Measurements from ENCODE around the gene BCAR3. TPM values are rescaled to one million over a fixed set of nuclear protein-coding genes. Genes with fewer than 3 reads are reported as not detected.
A peak's percentile ranks its signal among the peaks of the same experiment; 100 is the strongest.

The BCAR3 gene
- total and polyA plus RNA-seq, 2 donors from 2014 or later: 25.4 to 28.4 TPM

DNA sequence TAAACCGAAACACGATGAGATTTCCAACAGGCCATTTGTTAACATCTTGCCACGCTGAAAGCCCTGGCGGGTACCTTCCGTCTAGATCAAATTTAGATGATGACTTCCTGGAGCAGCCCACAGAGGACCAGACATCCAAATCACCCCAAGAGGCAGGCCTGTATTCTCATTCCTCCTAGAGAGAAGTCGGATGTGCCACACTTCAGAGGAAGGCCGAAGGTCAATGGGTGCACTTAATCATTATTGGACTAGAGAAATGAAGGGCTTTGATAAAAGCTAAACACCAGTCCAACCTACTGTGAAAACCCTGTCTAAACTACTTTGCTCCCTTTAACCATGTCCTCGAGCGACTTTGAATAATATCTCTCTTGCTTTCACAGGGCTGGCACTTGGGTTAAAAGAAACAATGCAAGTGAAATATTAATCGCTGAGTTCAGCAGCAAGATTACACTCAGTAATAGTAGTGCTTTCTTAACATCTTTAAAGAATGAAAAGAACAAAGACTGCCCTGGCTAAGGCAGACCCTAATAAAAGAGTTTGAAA lies 76.5 kb downstream of the BCAR3 start:
- Histone ChIP-seq H3K4me1 (ENCODE audit: control insufficient read depth in 2 of 3, insufficient read depth in 2 of 3, low read depth in 1 of 3, low read length in 3 of 3) (peaks cover 3 to 54% (median 32%) of the 10 kb centered on the region in 3 donors), H3K4me3 (ENCODE audit: low read length in 3 of 3) (no peak overlapping the region), H3K27ac (ENCODE audit: low read depth in 2 of 2, low read length in 2 of 2) (peak overlapping the region in 1 of 2 donors; percentile 25), H3K9ac (ENCODE audit: low read length in 3 of 3) (no peak overlapping the region), H3K27me3 (ENCODE audit: control insufficient read depth, insufficient read depth, low read length) (no peaks in the 10 kb centered on the region), H3K36me3 (ENCODE audit: control insufficient read depth in 2 of 3, insufficient read depth in 3 of 3, low read length in 3 of 3) (no peaks in the 10 kb centered on the region), H3K9me3 (ENCODE audit: control insufficient read depth in 2 of 3, insufficient read depth in 1 of 3, low read length in 3 of 3) (no peaks in the 10 kb centered on the region)
- no peak for TF ChIP-seq CTCF (IDR thresholded peaks at IDR 0.05; ENCODE audit: borderline replicate concordance, extremely low read depth, insufficient read depth)
- intact Hi-C loops (cut with DNase I): no loop called here
- FAIRE-seq (no peak), DNase-seq (no peak)

DNA sequence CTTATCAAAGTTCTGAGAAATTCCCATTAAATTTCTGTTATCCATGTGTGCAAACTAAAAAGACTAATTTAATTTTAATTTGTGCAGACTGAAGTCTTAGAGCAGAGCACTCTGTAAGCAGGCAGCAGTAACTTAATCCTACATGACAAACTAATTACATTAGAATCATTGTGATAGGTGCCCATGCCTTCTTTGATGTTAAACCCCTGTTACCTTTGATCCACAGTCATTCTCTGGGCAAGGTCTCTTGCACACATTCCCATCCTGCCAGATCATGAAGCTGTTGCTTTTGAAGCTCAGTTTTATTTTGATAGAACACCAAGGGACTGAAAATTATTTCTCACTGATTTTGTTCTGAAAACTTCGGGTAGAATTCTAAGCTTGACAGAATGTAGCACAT lies 77.2 kb downstream of the BCAR3 start:
- intact Hi-C loops (cut with DNase I): no loop called here
- no peak for FAIRE-seq
- TF ChIP-seq CTCF (IDR thresholded peaks at IDR 0.05; ENCODE audit: borderline replicate concordance, extremely low read depth, insufficient read depth): no peak

DNA sequence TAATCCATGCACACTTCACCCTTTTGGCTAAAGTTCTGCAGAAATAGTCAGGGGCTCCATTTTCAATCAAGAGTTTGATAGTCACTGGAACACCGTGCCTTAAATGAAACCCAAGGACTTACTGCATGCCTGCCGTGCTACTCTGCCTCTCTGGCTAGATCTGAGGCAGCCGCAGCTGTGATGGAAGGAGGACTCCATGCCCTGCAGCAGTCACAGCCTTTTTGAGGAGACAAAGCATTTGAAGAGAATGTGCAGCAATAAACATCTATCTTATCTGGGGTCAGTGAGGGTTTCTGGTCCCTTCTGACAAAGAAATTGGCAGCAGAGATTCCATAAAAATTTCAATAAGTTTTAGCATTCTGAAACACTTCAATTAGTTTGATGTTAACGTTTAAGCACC lies 78.0 kb downstream of the BCAR3 start:
- intact Hi-C loops (cut with DNase I): no loop called here
- FAIRE-seq: no peak
- Histone ChIP-seq H3K27ac (ENCODE audit: low read depth in 2 of 2, low read length in 2 of 2) (no peak overlapping the region), H3K36me3 (ENCODE audit: control insufficient read depth in 2 of 3, insufficient read depth in 3 of 3, low read length in 3 of 3) (no peaks in the 10 kb centered on the region), H3K4me1 (ENCODE audit: control insufficient read depth in 2 of 3, insufficient read depth in 2 of 3, low read depth in 1 of 3, low read length in 3 of 3) (peaks cover 0 to 61% (median 31%) of the 10 kb centered on the region in 3 donors), H3K9me3 (ENCODE audit: control insufficient read depth in 2 of 3, insufficient read depth in 1 of 3, low read length in 3 of 3) (no peaks in the 10 kb centered on the region), H3K4me3 (ENCODE audit: low read length in 3 of 3) (no peak overlapping the region), H3K27me3 (ENCODE audit: control insufficient read depth, insufficient read depth, low read length) (no peaks in the 10 kb centered on the region), H3K9ac (ENCODE audit: low read length in 3 of 3) (no peak overlapping the region)
- TF ChIP-seq CTCF (IDR thresholded peaks at IDR 0.05; ENCODE audit: borderline replicate concordance, extremely low read depth, insufficient read depth): no peak
- DNase-seq: no peak

More for the DNA sequence above, 77.2 kb downstream of the BCAR3 start:
- H3K4me3 ChIP-seq (ENCODE audit: low read length in 3 of 3): no peak overlapping the region
- H3K9me3 ChIP-seq (ENCODE audit: control insufficient read depth in 2 of 3, insufficient read depth in 1 of 3, low read length in 3 of 3): no peaks in the 10 kb centered on the region
- peaks cover 3 to 60% (median 29%) of the 10 kb centered on the region in 3 donors for H3K4me1 ChIP-seq (ENCODE audit: control insufficient read depth in 2 of 3, insufficient read depth in 2 of 3, low read depth in 1 of 3, low read length in 3 of 3)
- H3K9ac ChIP-seq (ENCODE audit: low read length in 3 of 3): no peak overlapping the region
- no peak overlapping the region for H3K27ac ChIP-seq (ENCODE audit: low read depth in 2 of 2, low read length in 2 of 2)
- no peaks in the 10 kb centered on the region for H3K36me3 ChIP-seq (ENCODE audit: control insufficient read depth in 2 of 3, insufficient read depth in 3 of 3, low read length in 3 of 3)
- H3K27me3 ChIP-seq (ENCODE audit: control insufficient read depth, insufficient read depth, low read length): no peaks in the 10 kb centered on the region
- no peak for DNase-seq

DNA sequence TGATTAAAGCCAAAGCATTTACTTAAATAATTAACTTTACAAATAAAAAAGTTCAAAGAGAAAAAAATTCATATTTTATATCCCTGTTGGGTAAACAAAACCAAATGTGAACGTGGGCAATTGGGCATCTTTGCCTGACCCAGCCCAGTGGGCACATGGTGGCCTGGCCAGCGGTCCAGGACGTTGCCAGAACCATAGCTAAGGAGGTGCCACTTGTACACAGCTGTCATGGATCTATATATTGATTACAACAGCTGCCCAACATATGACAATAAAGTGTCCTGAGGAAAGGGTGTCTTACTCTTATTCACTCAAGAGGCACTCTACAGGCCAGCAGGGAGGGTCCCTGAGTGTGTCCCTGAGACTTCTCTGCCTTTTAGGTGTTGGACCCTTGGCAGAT lies 78.5 kb downstream of the BCAR3 start:
- no peaks in the 10 kb centered on the region for H3K36me3 ChIP-seq (ENCODE audit: control insufficient read depth in 2 of 3, insufficient read depth in 3 of 3, low read length in 3 of 3)
- H3K9ac ChIP-seq (ENCODE audit: low read length in 3 of 3): no peak overlapping the region
- H3K27ac ChIP-seq (ENCODE audit: low read depth in 2 of 2, low read length in 2 of 2): no peak overlapping the region
- DNase-seq (no peak), FAIRE-seq (no peak)
- no peak overlapping the region for H3K4me3 ChIP-seq (ENCODE audit: low read length in 3 of 3)
- intact Hi-C loops (cut with DNase I): no loop called here
- no peaks in the 10 kb centered on the region for H3K9me3 ChIP-seq (ENCODE audit: control insufficient read depth in 2 of 3, insufficient read depth in 1 of 3, low read length in 3 of 3)
- H3K27me3 ChIP-seq (ENCODE audit: control insufficient read depth, insufficient read depth, low read length): no peaks in the 10 kb centered on the region
- TF ChIP-seq CTCF (IDR thresholded peaks at IDR 0.05; ENCODE audit: borderline replicate concordance, extremely low read depth, insufficient read depth): no peak
- H3K4me1 ChIP-seq (ENCODE audit: control insufficient read depth in 2 of 3, insufficient read depth in 2 of 3, low read depth in 1 of 3, low read length in 3 of 3): peaks cover 0 to 59% (median 31%) of the 10 kb centered on the region in 3 donors

All from kidney (tissue), 14 donors.